CD4-positive, CD25-positive, alpha-beta regulatory T cell (primary cell): ENCODE results near the gene SHOX. TPM values are rescaled to one million over a fixed set of nuclear protein-coding genes. Genes with fewer than 3 reads are reported as not detected.
A peak's percentile ranks its signal among the peaks of the same experiment; 100 is the strongest.

Experiments
- ATAC-seq, 2 donors: fragments of 150-1000 bp; cut with Tn5 transposase; one replicate each; pipeline ENCODE4 v1.10.0; 2021; ENCODE audit warnings: low read depth in 2 of 2, moderate number of reproducible peaks in 2 of 2, moderate library complexity in 1 of 2
- DNase-seq, 3 donors: peaks; one replicate each; pipeline versions ENCODE4 v3.0.0 to v3.0.0-alpha.2; 2012 to 2022; ENCODE audit warnings: mixed read lengths in 1 of 3
- H3K27ac ChIP-seq: one replicate; pipeline ENCODE4 v1.7.0; 2013; ENCODE audit warnings: mild to moderate bottlenecking, low read length; ENCODE audit not compliant: insufficient read depth, poor library complexity, severe bottlenecking
- H3K27me3 ChIP-seq: one replicate; pipeline ENCODE4 v1.7.0; 2013; ENCODE audit warnings: low read length; ENCODE audit not compliant: control insufficient read depth, insufficient read depth
- H3K36me3 ChIP-seq: one replicate; pipeline ENCODE4 v1.7.0; 2013; ENCODE audit warnings: mild to moderate bottlenecking, low read length, moderate library complexity; ENCODE audit not compliant: control insufficient read depth, insufficient read depth
- H3K4me1 ChIP-seq: 2 replicates; pipeline ENCODE4 v1.7.0; 2013; ENCODE audit warnings: mild to moderate bottlenecking, low read length; ENCODE audit not compliant: insufficient read depth, control insufficient read depth, poor library complexity, severe bottlenecking
- H3K4me3 ChIP-seq: one replicate; pipeline ENCODE4 v1.7.0; 2013; ENCODE audit warnings: low read depth, mild to moderate bottlenecking, low read length, moderate library complexity
- H3K9me3 ChIP-seq, 2 experiments: 1 replicate in 1 of 2; 2 replicates in 1 of 2; pipeline ENCODE4 v1.7.0; 2013; ENCODE audit warnings: low read length in 2 of 2, mild to moderate bottlenecking in 1 of 2, moderate library complexity in 1 of 2; ENCODE audit not compliant: control insufficient read depth in 2 of 2
- H3K27ac Mint-ChIP-seq, 3 donors: one replicate each; pipeline ENCODE4 v1.8.0; 2020 to 2022; ENCODE audit warnings: mild to moderate bottlenecking in 3 of 3, mixed read lengths in 3 of 3, moderate library complexity in 2 of 3
- H3K27me3 Mint-ChIP-seq: one replicate; pipeline ENCODE4 v1.8.0; 2022; ENCODE audit warnings: mild to moderate bottlenecking, mixed read lengths
- H3K36me3 Mint-ChIP-seq: one replicate; pipeline ENCODE4 v1.8.0; 2020; ENCODE audit warnings: mixed read lengths
- H3K4me1 Mint-ChIP-seq, 4 donors: one replicate each; pipeline ENCODE4 v1.8.0; 2020 to 2022; ENCODE audit warnings: mixed read lengths in 4 of 4, mild to moderate bottlenecking in 1 of 4
- H3K4me3 Mint-ChIP-seq, 4 donors: one replicate each; pipeline ENCODE4 v1.8.0; 2020 to 2022; ENCODE audit warnings: mild to moderate bottlenecking in 4 of 4, mixed read lengths in 4 of 4, moderate library complexity in 3 of 4
- H3K9me3 Mint-ChIP-seq, 7 donors: one replicate each; pipeline ENCODE4 v1.8.0; 2020 to 2022; ENCODE audit warnings: mixed read lengths in 7 of 7, mild to moderate bottlenecking in 3 of 7, moderate library complexity in 2 of 7
- polyA plus RNA-seq, 4 donors: library from polyadenylated mRNA; unstranded; fragments of 300-500 nt; fragmentation: Illumina TruSeq; gene quantifications; one replicate each; pipeline ENCODE4 v1.2.3, GENCODE V29; 2021
- total RNA-seq: library from RNA; stranded (reverse); gene quantifications from one replicate; pipeline ENCODE4 v1.2.3, GENCODE V29; 2022

SHOX gene
- total and polyA plus RNA-seq, 5 donors from 2014 or later: not detected

DNA sequence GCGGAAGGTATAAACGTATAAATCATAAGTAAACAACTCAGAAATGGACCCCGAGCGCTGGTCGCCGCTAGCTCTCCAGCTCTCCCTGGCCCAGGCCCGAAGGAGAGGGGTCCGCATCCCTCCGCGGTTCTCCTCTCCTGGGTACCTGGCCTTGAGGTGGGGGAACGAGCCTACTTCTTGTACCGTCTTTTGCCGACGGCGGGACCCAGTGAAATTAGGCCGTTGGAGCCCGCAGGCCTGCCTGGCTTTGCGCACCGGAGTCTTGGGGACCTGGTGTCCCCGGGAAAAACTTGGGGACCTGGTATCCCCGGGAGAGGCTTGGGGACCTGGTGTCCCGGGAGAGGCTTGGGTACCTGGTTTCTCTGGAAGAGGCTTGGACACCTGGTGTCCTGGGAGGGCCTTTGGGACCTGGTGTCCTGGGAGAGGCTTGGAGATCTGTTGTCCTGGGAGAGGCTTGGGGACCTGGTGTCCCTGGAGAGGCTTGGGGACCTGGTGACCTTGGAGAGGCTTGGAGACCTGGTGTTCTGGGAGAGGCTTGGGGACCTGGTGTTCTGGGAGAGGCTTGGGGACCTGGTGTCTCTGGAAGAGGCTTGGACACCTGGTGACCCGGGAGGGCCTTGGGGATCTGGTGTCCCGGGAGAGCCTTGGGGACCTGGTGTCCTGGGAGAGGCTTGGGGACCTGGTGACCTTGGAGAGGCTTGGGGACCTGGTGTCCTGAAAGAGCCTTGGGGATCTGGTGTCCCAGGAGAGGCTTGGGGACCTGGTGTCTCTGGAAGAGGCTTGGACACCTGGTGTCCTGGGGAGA, 12.0 kb downstream of the SHOX start:
- no peak for ATAC-seq
- Histone ChIP-seq H3K36me3 (no peaks in the 10 kb centered on the region), H3K27me3 (peaks cover 6% of the 10 kb centered on the region), H3K4me3 (no peak overlapping the region), H3K9me3 (no peaks in the 10 kb centered on the region), H3K4me1 (no peaks in the 10 kb centered on the region), H3K27ac (no peak overlapping the region)
- no peak for DNase-seq
- Mint-ChIP-seq H3K9me3 (peaks cover 0 to 3% (median 0%) of the 10 kb centered on the region in 7 donors), H3K36me3 (no peaks in the 10 kb centered on the region), H3K27ac (no peak overlapping the region), H3K4me1 (peaks cover 0 to 6% (median 2%) of the 10 kb centered on the region in 4 donors), H3K27me3 (peaks cover 26% of the 10 kb centered on the region), H3K4me3 (no peak overlapping the region)

DNA sequence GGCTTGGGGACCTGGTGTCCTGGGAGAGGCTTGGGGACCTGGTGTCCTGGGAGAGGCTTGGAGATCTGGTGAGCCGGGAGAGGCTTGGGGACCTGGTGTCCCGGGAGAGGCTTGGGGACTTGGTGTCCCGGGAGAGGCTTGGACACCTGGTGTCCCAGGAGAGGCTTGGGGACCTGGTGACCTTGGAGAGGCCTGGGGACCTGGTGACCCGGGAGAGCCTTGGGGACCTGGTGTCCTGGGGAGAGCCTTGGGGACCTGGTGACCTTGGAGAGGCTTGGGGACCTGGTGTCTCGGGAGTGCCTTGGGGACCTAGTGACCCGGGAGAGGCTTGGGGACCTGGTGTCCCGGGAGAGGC, 12.6 kb downstream of the SHOX start:
- ATAC-seq (no peak), DNase-seq (no peak)
- Mint-ChIP-seq H3K27ac (no peak overlapping the region), H3K9me3 (peaks cover 0 to 1% (median 0%) of the 10 kb centered on the region in 7 donors), H3K4me3 (no peak overlapping the region), H3K36me3 (no peaks in the 10 kb centered on the region), H3K27me3 (peaks cover 20% of the 10 kb centered on the region), H3K4me1 (peaks cover 0 to under 1% (median under 1%) of the 10 kb centered on the region in 4 donors)
- no peak overlapping the region for H3K27ac ChIP-seq
- no peak overlapping the region for H3K4me3 ChIP-seq
- H3K36me3 ChIP-seq: no peaks in the 10 kb centered on the region
- H3K27me3 ChIP-seq: peaks cover 2% of the 10 kb centered on the region
- H3K9me3 ChIP-seq: no peaks in the 10 kb centered on the region
- H3K4me1 ChIP-seq: no peaks in the 10 kb centered on the region

DNA sequence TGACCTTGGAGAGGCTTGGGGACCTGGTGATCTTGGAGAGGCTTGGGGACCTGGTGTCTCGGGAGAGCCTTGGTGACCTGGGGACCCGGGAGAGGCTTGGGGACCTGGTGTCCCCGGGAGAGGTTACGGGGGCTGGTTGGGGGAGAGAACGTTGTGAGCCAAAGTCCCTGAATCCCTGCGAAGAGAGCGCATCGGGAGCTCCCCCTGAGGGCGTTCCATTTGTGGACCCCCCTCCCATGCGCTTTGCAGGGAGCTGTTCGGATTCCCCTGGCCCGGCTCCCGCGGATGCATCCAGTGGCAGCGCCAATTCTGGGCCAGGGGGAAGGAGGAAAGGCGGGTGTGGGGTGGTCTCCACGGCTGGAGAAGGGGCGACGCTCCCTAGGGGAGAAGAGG, 13.3 kb downstream of the SHOX start:
- Histone ChIP-seq H3K4me1 (no peaks in the 10 kb centered on the region), H3K9me3 (no peaks in the 10 kb centered on the region), H3K27me3 (no peaks in the 10 kb centered on the region), H3K4me3 (no peak overlapping the region), H3K27ac (no peak overlapping the region), H3K36me3 (no peaks in the 10 kb centered on the region)
- ATAC-seq: no peak
- Mint-ChIP-seq H3K4me1 (no peaks in the 10 kb centered on the region), H3K36me3 (no peaks in the 10 kb centered on the region), H3K9me3 (no peaks in the 10 kb centered on the region), H3K4me3 (no peak overlapping the region), H3K27ac (no peak overlapping the region), H3K27me3 (peaks cover 15% of the 10 kb centered on the region)
- DNase-seq: no peak

DNA sequence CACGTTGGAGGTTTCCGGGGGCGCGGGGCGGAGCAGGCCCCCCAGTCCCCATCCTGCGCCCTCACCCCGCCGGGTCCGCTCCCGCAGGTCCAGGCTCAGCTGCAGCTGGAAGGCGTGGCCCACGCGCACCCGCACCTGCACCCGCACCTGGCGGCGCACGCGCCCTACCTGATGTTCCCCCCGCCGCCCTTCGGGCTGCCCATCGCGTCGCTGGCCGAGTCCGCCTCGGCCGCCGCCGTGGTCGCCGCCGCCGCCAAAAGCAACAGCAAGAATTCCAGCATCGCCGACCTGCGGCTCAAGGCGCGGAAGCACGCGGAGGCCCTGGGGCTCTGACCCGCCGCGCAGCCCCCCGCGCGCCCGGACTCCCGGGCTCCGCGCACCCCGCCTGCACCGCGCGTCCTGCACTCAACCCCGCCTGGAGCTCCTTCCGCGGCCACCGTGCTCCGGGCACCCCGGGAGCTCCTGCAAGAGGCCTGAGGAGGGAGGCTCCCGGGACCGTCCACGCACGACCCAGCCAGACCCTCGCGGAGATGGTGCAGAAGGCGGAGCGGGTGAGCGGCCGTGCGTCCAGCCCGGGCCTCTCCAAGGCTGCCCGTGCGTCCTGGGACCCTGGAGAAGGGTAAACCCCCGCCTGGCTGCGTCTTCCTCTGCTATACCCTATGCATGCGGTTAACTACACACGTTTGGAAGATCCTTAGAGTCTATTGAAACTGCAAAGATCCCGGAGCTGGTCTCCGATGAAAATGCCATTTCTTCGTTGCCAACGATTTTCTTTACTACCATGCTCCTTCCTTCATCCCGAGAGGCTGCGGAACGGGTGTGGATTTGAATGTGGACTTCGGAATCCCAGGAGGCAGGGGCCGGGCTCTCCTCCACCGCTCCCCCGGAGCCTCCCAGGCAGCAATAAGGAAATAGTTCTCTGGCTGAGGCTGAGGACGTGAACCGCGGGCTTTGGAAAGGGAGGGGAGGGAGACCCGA, 14.0 kb downstream of the SHOX start:
- Mint-ChIP-seq H3K27ac (no peak overlapping the region), H3K27me3 (peaks cover 11% of the 10 kb centered on the region), H3K9me3 (no peaks in the 10 kb centered on the region), H3K4me3 (no peak overlapping the region), H3K36me3 (no peaks in the 10 kb centered on the region), H3K4me1 (no peaks in the 10 kb centered on the region)
- Histone ChIP-seq H3K9me3 (no peaks in the 10 kb centered on the region), H3K4me1 (no peaks in the 10 kb centered on the region), H3K27me3 (no peaks in the 10 kb centered on the region), H3K36me3 (no peaks in the 10 kb centered on the region), H3K4me3 (no peak overlapping the region), H3K27ac (no peak overlapping the region)
- DNase-seq (no peak), ATAC-seq (no peak)

DNA sequence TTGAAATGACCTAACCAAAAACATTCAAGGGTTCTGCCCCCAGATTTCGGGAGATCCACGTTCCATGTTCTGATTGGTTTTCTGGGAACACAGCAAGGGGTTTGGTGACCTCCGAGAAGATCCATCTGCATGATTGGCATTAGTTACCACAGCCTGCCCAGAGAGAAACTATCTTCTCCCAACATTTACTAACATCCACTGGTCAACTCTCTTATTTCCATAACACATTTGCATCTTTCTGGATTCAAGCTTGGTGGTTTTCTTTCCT, 15.6 kb downstream of the SHOX start:
- no peak for DNase-seq
- Mint-ChIP-seq H3K27ac (no peak overlapping the region), H3K9me3 (no peaks in the 10 kb centered on the region), H3K27me3 (peaks cover 4% of the 10 kb centered on the region), H3K36me3 (no peaks in the 10 kb centered on the region), H3K4me3 (peak overlapping the region in 1 of 4 donors; percentile 47), H3K4me1 (no peaks in the 10 kb centered on the region)
- Histone ChIP-seq H3K4me1 (no peaks in the 10 kb centered on the region), H3K27me3 (no peaks in the 10 kb centered on the region), H3K9me3 (no peaks in the 10 kb centered on the region), H3K27ac (no peak overlapping the region), H3K4me3 (no peak overlapping the region), H3K36me3 (no peaks in the 10 kb centered on the region)
- ATAC-seq: no peak

DNA sequence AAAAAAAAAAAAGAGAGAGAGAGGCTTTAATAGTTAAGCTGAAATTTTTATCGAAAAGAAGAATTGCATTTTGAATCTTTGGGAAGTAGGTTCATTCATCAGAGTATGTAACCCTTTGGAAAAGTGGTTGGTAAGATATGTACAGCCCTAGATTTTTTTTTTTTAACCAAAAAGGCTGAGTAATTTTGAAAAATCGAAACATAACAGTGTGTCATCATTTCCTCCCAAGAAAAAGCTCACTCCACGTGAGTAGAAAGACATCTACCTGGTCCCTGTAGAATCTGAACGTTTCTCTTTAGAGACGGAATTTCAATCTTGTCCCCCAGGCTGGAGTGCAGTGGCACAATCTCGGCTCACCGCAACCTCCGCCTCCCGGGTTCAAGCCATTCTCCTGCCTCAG, 16.2 kb downstream of the SHOX start:
- no peak overlapping the region for H3K4me3 Mint-ChIP-seq
- no peaks in the 10 kb centered on the region for H3K9me3 ChIP-seq
- no peaks in the 10 kb centered on the region for H3K36me3 ChIP-seq
- no peaks in the 10 kb centered on the region for H3K9me3 Mint-ChIP-seq
- no peaks in the 10 kb centered on the region for H3K27me3 ChIP-seq
- no peak overlapping the region for H3K4me3 ChIP-seq
- H3K36me3 Mint-ChIP-seq: no peaks in the 10 kb centered on the region
- no peak for DNase-seq
- H3K27me3 Mint-ChIP-seq: peaks cover 4% of the 10 kb centered on the region
- no peak overlapping the region for H3K27ac ChIP-seq
- H3K27ac Mint-ChIP-seq: no peak overlapping the region
- no peaks in the 10 kb centered on the region for H3K4me1 ChIP-seq
- no peaks in the 10 kb centered on the region for H3K4me1 Mint-ChIP-seq
- ATAC-seq: no peak

DNA sequence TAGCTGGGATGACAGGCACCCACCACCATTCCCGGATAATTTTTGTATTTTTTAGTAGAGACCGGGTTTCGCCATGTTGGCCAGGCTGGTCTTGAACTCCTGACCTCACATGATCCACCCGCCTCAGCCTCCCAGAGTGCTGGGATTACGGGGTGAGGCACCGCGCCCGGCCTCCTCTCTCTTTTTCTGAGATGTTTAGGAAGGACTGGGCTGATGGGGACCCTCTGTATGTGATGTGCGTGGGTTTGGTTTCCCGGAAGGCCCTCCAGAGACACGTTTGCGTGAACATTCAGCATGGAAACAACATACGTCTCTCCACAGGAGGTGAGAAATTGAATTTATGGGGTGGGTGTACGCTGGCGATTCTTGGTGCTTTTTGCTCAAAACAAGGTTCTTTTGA, 18.6 kb downstream of the SHOX start:
- H3K4me1 Mint-ChIP-seq: no peaks in the 10 kb centered on the region
- no peaks in the 10 kb centered on the region for H3K36me3 ChIP-seq
- no peak overlapping the region for H3K4me3 ChIP-seq
- H3K27me3 ChIP-seq: no peaks in the 10 kb centered on the region
- H3K27me3 Mint-ChIP-seq: peaks cover 4% of the 10 kb centered on the region
- DNase-seq (no peak), ATAC-seq (no peak)
- H3K27ac ChIP-seq: no peak overlapping the region
- H3K27ac Mint-ChIP-seq: no peak overlapping the region
- no peaks in the 10 kb centered on the region for H3K9me3 ChIP-seq
- no peak overlapping the region for H3K4me3 Mint-ChIP-seq
- no peaks in the 10 kb centered on the region for H3K4me1 ChIP-seq
- peaks cover 0 to 1% (median 0%) of the 10 kb centered on the region in 7 donors for H3K9me3 Mint-ChIP-seq
- H3K36me3 Mint-ChIP-seq: no peaks in the 10 kb centered on the region
